NCI-H2196 (cell line): ENCODE results near the gene RNF215.

Experiments
- DNase-seq: peaks from one replicate; lab custom pipeline; 2025; ENCODE audit not compliant: unreplicated experiment; lab: John Stamatoyannopoulos, UW

RNF215 gene

DNA sequence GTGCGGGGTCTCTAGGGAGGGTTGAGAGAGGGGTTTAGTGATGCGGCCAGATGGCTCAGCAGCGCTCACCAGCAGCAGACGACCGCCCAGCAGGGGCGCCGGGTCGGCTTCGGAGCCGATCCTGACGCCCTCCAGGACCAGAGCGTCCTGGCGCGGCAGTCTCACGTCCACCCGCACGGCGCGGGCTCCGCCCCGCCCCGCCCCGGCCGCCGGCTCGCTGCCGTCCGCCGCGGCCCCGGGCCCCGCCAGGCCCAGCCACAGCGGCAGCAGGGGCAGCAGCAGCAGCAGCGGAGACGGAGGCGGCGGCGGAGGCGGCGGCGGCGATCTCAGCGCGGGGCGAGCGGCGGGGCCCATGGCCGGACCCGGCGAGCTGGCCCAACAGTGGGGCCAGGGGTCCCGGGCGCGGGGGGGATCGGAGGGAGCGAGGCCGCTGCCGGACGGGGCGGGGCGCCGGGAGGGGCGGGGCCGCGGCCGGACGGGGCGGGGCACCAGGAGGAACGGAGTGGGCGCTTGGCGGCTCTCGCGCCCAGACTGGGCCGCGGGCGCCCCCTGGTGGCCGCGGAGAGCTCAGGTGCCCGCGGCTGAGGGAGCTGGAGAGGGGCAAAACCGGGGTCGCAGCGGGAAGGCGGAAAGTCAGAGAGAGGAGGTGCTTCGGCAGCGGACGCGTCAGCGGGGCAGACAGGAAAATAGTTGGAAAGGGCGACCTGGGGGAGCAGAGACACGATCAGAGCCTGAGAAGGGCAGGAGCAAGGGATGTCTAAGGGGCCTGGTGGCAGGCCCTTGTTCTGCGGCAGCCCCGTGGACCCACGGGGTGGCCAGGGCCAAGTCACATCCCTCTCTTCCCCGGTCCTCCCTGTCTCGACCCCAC is at the start of gene RNF215:
Gene RNF215, minus strand, starts transcription at position 452 of the 868 bp plus-strand sequence. Its CDS starts 98 bp downstream, at position 354.
- peak; percentile 67 for DNase-seq

DNA sequence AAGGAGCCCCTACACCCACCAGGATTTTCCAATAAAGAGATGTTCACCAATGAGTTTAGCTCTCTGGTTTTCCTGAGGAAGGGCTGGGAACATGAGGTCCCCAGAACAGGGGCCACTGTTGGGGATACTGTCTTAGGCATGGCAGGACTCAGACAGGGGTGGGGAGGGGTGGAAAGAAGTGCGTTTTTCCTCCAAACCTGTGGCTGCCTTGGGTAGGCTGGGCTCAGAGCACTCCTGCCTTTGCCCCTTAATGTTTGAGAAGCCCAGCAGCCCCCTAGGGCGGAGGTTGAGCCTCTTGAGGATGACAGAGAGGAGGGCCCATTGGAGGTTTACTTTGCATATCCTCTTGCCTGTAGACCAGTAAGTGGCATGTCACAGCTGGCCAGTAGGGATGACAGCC is 49.0 kb upstream of the RNF215 start:
- no peak for DNase-seq

DNA sequence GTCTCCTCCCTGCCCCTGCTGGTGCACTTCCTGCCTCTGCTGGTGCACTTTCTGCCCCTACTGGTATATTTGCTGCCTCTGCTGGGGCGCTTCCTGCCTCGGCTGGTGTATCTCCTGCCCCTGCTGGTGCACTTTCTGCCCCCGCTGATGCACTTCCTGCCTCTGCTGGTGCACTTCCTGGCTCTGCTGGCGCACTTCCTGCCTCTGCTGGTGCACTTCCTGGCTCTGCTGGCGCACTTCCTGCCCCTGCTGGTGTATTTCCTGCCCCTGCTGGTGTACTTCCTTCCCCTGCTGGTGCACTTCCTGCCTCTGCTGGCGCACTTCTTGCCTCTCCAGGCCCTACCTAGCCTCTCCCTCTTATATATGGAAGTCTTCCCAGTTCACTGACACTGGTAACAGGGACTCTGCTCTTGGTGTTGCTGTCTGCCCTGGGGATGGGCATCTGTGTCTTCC is 48.5 kb upstream of the RNF215 start:
- no peak for DNase-seq

DNA sequence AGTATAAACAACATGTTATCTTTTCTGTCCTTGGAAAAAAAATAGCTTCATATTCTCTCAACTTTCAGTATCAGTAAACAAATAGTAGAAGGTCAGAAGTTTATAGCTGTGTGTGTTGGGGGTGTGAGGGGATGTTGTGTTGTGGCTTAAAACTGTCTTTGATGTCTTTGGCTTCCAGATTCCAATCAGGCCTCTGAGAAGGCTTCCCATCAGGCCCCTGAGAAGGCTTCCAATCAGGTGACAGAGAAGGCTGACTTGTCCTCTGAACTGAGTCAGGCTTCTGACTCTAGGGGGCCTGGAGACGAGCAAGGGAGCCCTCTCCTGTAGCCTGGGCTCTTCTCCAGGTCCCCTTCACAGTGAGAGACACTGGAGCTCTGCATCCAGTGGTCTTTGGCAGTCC is 47.6 kb upstream of the RNF215 start:
- no peak for DNase-seq

DNA sequence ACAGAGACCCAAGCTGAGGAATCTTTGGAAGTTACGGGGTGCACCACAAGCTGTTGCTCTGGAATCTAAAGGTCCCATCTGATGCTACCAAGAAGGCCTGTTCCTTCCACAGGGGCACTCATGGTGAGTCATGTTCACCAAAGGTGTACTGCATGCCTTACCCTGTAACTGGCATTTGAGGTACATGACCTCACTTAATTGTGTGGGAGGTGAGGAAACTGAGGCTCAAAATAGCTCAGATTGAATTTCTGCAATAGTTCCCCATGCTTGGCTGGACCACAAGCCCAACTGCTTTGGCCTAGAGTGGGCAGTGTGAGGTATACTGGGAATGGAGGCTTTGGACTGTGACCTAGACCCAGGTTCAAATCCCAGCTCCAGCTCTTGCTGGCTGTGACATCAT is 46.6 kb upstream of the RNF215 start:
- DNase-seq = no peak

DNA sequence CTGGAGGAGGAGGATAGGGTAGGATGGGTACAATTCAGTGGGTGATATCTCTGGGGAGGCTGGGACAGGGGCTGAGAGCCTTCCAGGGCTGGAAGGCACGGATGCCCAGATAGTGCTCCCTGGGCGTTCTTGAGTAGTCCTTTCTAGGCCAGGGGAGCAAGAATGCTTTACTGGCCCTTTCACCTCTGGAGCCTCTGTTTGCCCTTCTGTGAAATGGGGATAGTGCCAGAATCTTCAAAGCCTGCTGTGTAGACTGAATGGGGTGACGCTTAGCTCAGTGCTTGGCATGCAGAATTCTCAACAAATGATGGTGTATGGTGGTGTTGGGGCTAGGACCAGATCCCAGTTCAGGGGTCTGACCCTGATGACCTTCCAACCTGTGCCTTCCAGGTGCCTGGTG is 46.0 kb upstream of the RNF215 start:
- no peak for DNase-seq

DNA sequence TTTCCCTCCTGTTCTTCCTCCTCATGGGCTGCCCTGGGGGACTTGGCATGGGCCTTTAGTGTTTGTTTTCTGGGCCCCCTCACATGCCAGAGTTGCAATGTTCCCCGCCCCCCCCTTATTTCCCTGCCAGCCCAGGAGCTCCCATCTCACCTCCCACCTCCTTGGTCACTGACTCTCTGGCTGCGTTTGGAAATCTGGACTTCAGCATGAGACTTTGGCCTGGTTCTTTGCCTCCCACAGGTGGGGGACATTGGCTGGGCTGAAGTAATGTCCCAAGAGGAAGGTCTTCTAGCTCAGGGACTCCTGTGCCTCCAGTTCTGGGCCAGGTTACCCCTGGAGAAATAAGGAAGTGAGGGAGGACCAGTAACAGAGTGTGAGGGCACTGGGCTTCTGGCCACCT is 45.3 kb upstream of the RNF215 start:
- DNase-seq = no peak

DNA sequence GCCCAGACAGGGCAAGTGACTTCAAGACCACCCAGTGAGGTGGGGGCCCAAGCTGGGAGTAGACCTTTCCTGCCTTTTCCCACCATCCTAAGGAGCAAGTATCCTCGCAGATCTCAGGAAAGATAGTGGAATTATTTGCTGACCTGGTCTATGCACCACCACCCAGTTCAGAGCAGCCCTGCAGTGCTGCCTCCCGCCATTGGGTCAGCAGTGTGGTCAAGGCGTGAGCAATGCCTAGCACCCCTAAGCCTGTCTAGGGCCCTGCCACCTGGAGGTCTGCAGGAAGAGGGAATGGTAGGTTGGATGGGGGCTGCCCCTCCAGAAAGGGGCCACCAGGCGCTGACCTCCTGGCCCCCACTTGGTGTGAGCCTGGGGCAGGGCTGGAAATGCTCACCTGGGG is 44.9 kb upstream of the RNF215 start:
- DNase-seq = no peak

DNA sequence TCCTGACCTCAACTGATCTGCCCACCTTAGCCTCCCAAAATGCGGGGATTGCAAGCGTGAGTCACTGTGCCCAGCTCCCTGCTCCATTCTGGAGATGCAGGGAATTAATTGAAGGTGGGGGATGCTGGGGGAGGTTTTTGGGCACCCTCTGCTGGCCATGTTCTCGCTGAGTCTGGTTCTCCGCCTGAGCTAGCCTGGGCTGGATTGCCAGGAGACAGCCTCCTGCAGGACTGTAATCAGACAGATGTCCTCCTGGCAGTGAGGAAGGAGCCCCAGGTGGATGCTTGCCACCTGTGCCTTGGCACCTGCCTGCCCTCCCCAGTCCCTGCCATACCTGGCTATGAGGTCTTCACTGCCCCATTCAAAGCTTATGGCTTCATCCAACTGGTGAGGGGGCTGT is 43.7 kb upstream of the RNF215 start:
- DNase-seq = no peak

DNA sequence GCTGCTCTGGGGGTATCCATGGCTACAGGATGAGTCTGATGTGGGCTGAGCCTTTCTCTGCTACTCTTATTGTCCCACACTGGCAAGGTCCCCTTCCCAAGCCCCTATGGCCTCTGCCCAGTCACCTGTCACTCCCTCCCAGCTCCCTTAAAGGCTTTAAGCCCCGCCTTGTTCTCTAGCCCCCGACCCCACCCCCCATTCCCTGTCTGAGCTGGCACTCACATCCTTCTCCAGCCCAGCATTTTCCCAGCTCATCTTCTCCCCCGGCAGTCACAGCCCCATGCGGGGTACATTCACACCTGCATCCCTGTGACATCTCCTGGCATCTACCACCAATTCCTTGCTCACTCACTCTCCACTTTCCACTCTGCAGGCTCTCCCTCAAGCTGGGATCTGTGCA is 42.7 kb upstream of the RNF215 start:
- DNase-seq = no peak

DNA sequence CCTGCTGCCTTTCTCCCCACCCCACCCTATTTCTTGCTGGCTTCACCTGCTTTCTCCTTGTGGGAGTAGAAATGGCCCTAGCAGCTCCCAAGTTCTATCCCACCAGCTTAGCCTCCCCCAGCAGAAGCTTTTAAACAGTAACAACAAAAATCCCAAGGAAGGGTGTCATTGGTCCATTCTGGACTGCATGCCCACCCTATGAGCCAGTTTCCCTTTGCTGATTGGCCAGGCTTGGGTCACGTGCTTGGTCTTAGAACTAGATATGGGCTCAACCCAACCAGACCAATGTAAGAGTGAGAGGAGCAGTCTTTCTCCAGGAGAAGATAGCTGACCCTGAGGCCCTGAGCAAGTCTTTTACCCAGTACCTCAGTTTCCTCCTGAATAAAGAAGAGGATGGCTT is 40.7 kb upstream of the RNF215 start:
- DNase-seq = no peak

DNA sequence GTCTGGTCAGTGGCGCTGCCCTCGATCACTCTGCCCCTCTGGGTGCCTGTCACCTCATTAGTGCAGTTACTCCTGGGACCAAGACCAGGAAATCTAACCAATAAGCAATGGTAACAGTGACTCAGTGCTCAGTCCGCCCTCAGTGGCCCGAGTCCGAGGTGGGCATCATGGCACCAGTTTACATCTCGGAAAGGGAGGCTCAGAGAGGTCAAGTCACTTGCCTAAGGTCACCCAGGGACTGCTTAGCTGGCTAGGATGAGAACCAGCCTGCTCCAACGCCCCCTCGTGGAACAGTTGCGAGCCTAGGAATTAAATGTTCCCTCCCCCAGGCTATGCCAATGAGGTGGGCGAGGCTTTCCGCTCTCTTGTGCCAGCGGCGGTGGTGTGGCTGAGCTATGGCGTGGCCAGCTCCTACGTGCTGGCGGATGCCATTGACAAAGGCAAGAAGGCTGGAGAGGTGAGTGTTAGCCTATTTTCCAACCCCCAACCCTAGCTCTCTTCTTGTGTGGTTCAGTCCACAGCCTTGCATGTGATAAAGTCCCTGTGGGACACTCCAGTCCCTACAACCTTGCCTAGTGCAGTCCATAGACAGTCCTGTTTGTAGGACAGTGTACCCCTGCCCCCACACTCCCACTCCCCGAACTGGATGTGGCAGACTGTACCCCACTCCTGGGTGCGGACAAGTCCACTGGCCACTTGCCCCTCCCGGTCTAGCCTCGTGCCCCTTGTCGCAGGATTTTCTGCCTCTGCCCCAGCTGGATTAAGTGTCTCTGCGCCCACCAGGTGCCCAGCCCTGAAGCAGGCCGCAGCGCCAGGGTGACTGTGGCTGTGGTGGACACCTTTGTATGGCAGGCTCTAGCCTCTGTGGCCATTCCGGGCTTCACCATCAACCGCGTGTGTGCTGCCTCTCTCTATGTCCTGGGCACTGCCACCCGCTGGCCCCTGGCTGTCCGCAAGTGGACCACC is 39.5 kb upstream of the RNF215 start:
- peak; percentile 68 for DNase-seq

DNA sequence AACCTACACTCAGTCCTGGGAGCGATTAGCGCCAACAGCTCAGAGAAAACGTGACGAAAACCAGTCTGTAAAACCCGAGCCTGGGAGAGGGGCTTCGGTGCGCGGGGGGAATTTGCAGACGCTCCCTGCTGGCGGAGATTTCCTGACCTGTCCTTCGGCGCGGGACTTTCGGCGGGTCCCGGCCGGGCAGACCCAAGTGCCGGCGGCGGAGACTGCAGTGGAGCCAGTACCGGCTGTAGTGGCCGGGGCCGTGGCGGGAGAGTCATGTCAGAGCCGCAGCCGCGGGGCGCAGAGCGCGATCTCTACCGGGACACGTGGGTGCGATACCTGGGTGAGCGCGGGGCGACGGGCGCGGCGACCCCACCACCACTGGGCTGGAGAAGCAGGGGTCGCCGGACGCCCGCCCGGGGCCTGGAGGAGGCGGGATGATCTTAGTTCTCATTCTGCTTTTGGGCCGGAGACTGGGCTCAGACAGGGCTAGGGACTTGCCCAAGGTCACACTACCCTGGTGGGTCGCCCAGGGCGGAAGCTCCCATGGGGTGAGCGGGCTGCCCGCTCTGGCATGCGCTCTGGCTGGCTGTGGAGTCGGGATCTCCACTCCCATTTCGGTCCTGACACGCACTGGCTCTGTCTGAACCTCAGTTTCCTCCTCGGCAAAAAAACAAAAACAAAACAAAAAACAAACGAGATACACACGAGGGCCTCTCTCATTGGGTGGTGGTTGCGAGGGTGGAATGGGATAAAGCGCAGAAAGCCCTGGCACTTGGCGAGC is 38.6 kb upstream of the RNF215 start, which contains the start of gene MTFP1:
Gene MTFP1, plus strand, starts transcription at position 153 of the 772 bp plus-strand sequence. Its CDS starts 112 bp downstream, at position 265.
- peak; percentile 25 for DNase-seq

DNA sequence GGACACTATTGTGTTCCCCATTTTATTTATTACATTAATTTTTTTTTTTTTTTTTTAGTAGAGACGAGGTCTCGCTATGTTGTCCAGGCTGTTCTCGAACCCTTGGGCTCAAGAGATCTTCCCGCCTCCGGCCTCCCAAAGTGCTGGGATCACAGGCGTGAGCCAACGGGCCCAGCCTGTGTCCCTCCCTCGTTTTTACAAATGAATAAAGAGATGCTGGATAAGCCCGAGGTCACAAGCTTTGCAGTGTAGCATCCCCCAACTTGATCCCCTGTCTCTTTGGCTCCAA is 38.1 kb upstream of the RNF215 start:
- no peak for DNase-seq

DNA sequence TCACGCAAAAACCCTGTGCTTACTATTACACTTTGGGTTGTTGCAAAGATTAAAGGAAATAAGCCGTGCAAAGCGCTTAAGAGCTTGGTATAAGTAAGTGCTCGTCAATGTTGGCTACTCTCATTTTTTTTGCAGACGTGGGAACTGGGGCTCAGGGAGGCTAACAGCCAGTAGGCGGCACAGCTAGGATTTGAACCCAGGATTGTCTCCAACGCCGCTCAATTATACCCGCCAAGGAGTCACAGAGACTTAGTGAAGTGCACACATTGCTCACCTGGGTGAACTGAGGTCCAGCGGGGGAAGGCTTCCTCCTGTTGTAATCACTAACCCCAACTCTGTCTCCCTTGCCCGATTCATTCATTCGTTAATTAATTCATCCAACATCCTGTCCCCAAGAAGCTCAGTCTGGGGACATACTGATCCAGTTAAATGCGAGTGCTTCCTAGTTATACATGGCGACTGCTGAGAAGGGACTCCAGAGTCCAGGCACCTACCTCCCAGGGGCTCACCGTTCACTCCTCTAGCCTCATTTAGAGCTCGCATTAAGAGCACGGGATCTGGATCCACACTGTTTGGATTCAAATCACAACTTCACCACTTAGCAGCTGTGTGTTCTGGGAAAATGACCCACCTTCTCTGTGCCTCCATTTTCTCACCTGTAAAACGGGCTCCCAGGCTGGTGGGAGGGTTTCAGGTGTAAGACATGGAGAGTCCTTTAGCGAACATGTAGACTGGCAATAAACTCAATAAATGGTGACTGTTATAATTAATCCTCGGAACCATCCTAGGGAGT is 37.5 kb upstream of the RNF215 start:
- no peak for DNase-seq

DNA sequence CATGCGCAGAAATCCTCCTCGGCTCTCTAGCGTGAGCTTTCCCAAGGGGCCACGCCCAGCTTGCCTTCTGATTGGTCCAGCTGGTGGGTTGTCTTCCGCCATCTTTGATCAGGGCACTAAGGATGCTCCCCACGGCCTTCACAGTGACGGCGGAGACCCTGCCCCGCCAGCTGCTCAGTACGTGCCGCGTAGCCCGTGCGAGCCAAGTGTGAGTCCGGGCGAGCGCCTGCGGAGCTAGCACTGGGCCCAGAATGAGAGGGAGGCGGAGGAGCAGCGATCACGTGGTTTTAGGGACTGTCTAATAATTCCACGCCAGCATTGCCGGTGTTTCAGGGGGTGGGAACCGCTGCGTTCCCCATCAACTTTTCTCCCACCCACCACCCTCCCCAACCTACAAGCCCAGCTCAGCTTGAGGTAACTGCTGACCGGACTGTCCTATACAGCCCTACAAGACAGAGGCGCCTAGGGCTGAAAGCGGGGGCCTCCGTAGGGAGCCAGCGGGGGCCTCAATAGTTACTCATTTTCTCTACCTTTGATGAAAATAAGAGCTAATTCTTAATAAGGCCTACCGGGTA is 36.8 kb upstream of the RNF215 start:
- DNase-seq = peak; percentile 94

DNA sequence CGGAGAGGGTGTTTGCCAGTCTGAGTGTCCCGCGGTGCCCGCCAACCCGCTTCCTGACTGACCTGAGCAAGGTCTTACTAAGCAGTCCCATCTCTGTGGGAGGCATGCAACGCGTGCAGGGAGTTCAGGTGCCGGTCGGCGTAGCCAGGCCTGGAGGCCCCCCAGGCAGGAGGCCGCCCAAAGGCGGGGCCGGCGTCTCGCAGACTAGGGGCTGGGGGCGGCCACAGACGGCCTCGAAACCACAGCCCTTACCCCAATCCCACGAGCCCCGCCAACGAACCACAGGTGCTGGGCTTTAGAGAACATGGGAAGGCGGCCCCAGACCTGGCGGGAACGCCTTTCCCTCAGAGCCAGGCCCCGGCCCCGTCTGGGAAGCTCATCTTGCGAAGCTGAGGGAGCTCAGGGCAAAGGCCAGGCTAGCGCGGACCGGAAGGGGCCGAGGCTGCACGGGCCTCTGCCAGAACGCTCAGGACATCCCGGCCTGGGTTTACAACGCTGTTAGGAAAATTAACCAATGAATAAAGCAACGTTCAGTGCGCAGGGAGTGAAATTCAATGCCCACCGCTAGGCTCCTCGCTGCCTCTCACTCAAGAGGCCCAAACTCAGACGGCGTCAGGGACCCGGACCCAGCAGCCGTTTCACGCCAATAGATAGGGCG is 36.2 kb upstream of the RNF215 start:
- DNase-seq = no peak

DNA sequence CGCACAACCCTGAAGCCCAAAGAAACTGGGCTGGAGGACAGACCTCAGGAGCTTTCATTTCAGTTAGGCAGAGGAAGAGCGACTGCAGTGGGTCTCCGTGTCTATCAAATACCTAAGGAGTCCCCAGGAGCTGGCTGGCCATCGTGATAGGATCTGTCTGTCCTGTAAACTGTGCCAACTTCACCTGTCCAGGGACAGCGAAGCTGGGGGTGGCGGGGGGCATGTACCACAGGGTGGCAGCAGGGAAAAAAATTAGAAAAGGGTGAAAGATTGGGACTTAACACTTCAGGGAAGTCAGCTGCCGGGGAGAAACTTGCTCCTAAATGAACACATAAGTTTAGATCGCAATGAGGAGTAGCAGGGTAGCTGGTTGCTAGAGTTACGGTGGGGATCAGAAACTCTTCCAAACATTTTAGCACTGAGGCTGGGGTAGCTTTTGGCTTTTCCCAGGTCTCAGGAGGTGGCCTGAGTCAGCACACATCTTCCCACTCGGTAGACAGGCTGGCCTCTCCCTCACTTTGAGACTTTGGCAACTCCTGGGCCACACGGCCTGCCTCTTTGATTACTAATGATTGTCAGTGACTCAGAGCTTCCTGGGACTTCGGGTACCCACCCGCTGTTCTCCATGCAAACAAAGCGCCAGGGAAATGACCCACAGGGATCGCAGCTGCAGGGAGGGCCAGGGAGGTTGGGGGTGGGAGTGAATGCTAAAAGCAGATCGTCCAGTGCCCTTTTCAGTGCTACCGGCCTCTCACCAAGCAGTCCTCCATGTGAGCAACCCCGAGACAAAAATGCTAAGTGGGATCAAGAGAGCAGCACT is 35.5 kb upstream of the RNF215 start:
- DNase-seq = no peak
